NOMO-1 treated with DMSO at 0.1 percent for 48 hours (cell line): ENCODE measurements around the gene GAD2.

Experiments used
- DNase-seq: peaks from one replicate; lab custom pipeline; 2025; ENCODE audit not compliant: unreplicated experiment; lab: John Stamatoyannopoulos, UW

The GAD2 gene

GRCh38 chr10:26221541-26221940 lies 5.0 kb downstream of the GAD2 start:
- no peak for DNase-seq

GRCh38 chr10:26222563-26222962 lies 6.0 kb downstream of the GAD2 start:
- no peak for DNase-seq

GRCh38 chr10:26225322-26225721 lies 8.7 kb downstream of the GAD2 start:
- DNase-seq, result no peak

GRCh38 chr10:26227786-26228185 lies 11.2 kb downstream of the GAD2 start:
- DNase-seq, result no peak

- no peak for DNase-seq
These were observed 15.6 kb downstream of the GAD2 start for GRCh38 chr10:26232174-26232573.

GRCh38 chr10:26235761-26236160 lies 19.2 kb downstream of the GAD2 start:
- no peak for DNase-seq

- DNase-seq, result no peak
These were observed 21.8 kb downstream of the GAD2 start for GRCh38 chr10:26238378-26238777.

GRCh38 chr10:26242706-26243350 lies 26.3 kb downstream of the GAD2 start:
- DNase-seq, result no peak

GRCh38 chr10:26243351-26243720 lies 26.8 kb downstream of the GAD2 start:
- no peak for DNase-seq

- no peak for DNase-seq
These were observed 33.1 kb downstream of the GAD2 start for GRCh38 chr10:26249681-26250080.

GRCh38 chr10:26251925-26252324 lies 35.4 kb downstream of the GAD2 start:
- no peak for DNase-seq

GRCh38 chr10:26254616-26255015 lies 38.0 kb downstream of the GAD2 start:
- DNase-seq, result no peak

- DNase-seq, result no peak
These were observed 42.8 kb downstream of the GAD2 start for GRCh38 chr10:26259341-26259740.

- peak; percentile 57 for DNase-seq
These were observed 53.2 kb downstream of the GAD2 start for GRCh38 chr10:26269754-26270153.

GRCh38 chr10:26274391-26274790 lies 57.8 kb downstream of the GAD2 start:
- DNase-seq, result no peak

- DNase-seq, result no peak
These were observed 61.7 kb downstream of the GAD2 start for GRCh38 chr10:26278295-26278694.

GRCh38 chr10:26290236-26290635 lies 73.7 kb downstream of the GAD2 start:
- no peak for DNase-seq

- no peak for DNase-seq
These were observed 75.3 kb downstream of the GAD2 start for GRCh38 chr10:26291721-26292480.

GRCh38 chr10:26296360-26296759 lies 79.8 kb downstream of the GAD2 start:
- no peak for DNase-seq

GRCh38 chr10:26300001-26300400 lies 83.4 kb downstream of the GAD2 start:
- no peak for DNase-seq

GRCh38 chr10:26303366-26303765 lies 86.8 kb downstream of the GAD2 start:
- DNase-seq, result no peak

GRCh38 chr10:26310361-26310760 lies 93.8 kb downstream of the GAD2 start:
- no peak for DNase-seq
